Measurements from ENCODE around the gene DNAAF2.

The DNAAF2 gene

GRCh38 chr14:49654511-49654910 lies 19.5 kb upstream of the DNAAF2 start:
- TF ChIP-seq CTCF (IDR thresholded peaks at IDR 0.05; ENCODE audit: low read depth, low read length), result no peak
- no peak for DNase-seq (ENCODE audit: extremely low read depth, low read depth)

DNA sequence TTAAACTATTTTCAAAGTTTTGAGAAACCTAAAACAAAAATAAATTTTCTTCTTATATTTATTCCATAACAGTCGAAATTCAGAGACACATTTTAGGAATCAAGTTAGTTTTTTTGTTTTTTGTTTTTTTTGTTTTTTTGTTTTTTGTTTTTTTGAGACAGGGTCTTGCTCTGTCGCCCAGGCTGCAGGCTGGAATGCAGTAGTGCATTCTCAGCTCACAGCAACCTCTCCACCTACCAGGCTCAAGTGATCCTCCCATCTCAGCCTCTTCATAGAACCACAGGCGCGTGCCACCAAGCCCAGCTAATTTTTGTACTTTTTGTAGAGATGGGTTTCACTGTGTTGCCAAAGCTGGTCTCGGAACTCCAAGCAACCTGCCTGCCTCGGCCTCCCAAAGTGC lies 18.5 kb upstream of the DNAAF2 start:
- no peak for DNase-seq (ENCODE audit: extremely low read depth, low read depth)

DNA sequence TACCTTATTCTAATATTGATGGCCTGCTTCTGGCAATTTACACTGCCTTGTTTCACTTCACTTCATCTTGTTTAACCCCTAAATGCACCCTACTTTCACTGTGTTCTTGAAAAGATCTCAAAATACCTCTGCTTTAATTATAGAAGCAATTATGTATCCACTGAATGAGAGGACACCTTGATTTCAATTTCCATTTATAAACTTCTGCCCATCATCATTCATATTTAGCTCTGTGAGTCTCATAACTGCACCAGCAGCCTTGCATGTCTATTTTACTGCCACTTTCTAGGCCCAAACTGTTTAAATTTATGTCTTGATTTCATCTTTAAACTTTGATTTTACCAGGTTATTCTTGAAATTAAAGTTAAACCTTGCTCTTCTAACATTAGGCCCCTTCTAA lies 7.1 kb upstream of the DNAAF2 start:
- TF ChIP-seq CTCF (IDR thresholded peaks at IDR 0.05; ENCODE audit: low read depth, low read length), result no peak
- no peak for DNase-seq (ENCODE audit: extremely low read depth, low read depth)

More for the DNA sequence above, 18.5 kb upstream of the DNAAF2 start:
- TF ChIP-seq CTCF (IDR thresholded peaks at IDR 0.05; ENCODE audit: low read depth, low read length), result no peak

DNA sequence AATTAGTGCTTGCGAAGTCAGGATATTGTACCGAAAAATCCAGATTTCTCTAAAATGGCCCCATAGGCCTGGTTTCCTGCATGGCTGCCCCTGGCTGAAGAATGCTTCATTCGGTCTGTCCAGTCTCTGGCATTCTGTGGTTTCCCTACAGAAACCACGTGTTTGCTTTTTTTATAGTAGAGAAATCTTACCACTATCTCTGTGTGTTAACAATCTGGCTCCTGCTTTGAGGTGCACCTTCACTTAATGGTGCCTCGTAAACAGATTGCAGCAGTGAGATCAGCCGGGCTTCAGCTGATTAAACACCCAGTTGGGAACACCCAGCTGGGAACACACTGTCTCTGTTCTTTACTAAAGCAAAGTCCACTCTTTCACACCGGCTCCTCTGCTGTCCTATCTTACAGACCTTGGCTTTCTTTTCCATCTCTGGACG lies 6.7 kb upstream of the DNAAF2 start:
- no peak for TF ChIP-seq CTCF (IDR thresholded peaks at IDR 0.05; ENCODE audit: low read depth, low read length)
- no peak for DNase-seq (ENCODE audit: extremely low read depth, low read depth)

- no peak for DNase-seq (ENCODE audit: extremely low read depth, low read depth)
Observed at GRCh38 chr14:49640540-49641417, 5.7 kb upstream of the DNAAF2 start.

DNA sequence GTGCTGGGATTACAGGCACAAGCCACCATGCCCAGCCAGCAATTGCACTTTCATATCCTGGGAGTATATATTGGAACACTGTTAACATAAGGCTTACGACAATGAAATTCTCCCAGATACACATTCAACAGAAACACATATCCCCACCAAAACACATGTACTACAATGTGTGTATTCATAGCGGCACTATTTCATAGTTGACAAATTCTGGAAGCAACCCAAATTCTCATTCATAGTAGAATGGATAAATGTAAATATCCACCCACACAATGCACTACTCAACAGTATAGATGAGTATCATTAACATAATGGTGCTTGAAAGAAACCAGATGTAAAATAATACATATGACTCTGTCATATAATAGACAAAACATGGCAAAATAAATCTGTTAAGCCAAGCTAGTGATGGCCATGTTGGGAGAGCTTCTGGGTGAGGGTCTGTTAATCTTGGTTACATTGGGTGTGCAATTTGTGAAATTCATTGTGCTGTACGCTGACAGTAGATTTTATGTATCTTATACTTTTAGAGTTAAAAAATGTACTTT lies 2.6 kb upstream of the DNAAF2 start:
- no peak for DNase-seq (ENCODE audit: extremely low read depth, low read depth)
- TF ChIP-seq CTCF (IDR thresholded peaks at IDR 0.05; ENCODE audit: low read depth, low read length), result no peak

More at GRCh38 chr14:49640540-49641417, 5.7 kb upstream of the DNAAF2 start:
- TF ChIP-seq CTCF (IDR thresholded peaks at IDR 0.05; ENCODE audit: low read depth, low read length), result no peak

DNA sequence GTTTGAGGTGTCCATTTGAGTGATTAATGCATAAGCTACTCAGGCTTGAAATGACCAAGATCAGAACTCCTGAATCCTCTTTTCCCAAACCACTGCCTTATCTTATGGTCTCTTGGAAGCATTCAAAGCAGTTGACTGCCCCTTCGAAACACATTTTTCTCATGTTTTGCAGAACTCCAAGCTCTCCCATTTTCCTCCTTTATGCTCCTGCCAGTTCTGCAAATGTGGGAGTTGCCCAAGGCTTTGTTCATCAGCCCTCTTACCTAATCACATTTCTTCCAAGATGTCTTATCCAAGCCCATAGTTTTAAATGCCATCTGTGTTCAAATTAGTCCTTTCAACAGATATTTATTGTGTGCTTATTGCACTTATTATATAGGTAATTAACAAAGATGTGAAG lies 1.8 kb upstream of the DNAAF2 start:
- no peak for DNase-seq (ENCODE audit: extremely low read depth, low read depth)
- no peak for TF ChIP-seq CTCF (IDR thresholded peaks at IDR 0.05; ENCODE audit: low read depth, low read length)
